Right lobe of liver (tissue), 6 donors: ENCODE results near the gene CHL1. TPM values are rescaled to one million over a fixed set of nuclear protein-coding genes. Genes with fewer than 3 reads are reported as not detected.

Experiments used
- ATAC-seq, 4 donors: fragments of 200-7000 bp; cut with Tn5 transposase; one replicate each; pipeline ENCODE4 v1.9.1; 2020; ENCODE audit warnings: mild to moderate bottlenecking in 4 of 4, moderate library complexity in 4 of 4
- DNase-seq, 3 donors: peaks; one replicate each; pipeline ENCODE4 v3.0.0-alpha.2; 2020
- H3K27ac ChIP-seq, 3 donors: fragments of 200-600 bp; one replicate each; pipeline ENCODE4 v1.8.0; 2022
- H3K27me3 ChIP-seq, 2 donors: fragments of 200-600 bp; one replicate each; pipeline ENCODE4 v1.8.0; 2022
- H3K36me3 ChIP-seq, 4 donors: fragments of 200-600 bp; sonication (generic) in 1 of 4; one replicate each; pipeline versions ENCODE4 v1.5.1 to v1.8.0; 2017 to 2022; ENCODE audit warnings: control low read depth in 1 of 4
- H3K4me1 ChIP-seq, 4 donors: fragments of 200-600 bp; sonication (generic) in 1 of 4; one replicate each; pipeline versions ENCODE4 v1.5.1 to v1.8.0; 2017 to 2022; ENCODE audit warnings: control low read depth in 1 of 4
- H3K4me3 ChIP-seq, 3 donors: fragments of 200-600 bp; one replicate each; pipeline ENCODE4 v1.8.0; 2022
- H3K9me3 ChIP-seq, 4 donors: fragments of 200-600 bp; sonication (generic) in 1 of 4; one replicate each; pipeline versions ENCODE4 v1.5.1 to v1.8.0; 2017 to 2022; ENCODE audit warnings: control low read depth in 1 of 4
- POLR2A ChIP-seq: fragments of 450-650 bp; IDR thresholded peaks from one replicate; pipeline ENCODE4 v1.6.1; 2017; ENCODE audit warnings: antibody characterized with exemption, mild to moderate bottlenecking
- WGBS: methylation state at CpG from one replicate; pipeline ENCODE4 v1.1.6; 2018; ENCODE audit warnings: low coverage, low lambda C conversion rate; ENCODE audit not compliant: insufficient coverage; ENCODE audit errors: missing lambda C conversion rate; 5-methylcytosine and 5-hydroxymethylcytosine counted together
- intact Hi-C, 2 donors: fragments of 100-400 bp; cut with DNase I; formaldehyde crosslinking; loops; one replicate each; pipeline versions ENCODE4 v1.11.2 to v1.14.1; 2022
- total RNA-seq, 6 experiments: library from RNA; depleted of rRNA in 2 of 6; stranded (reverse); fragments of >200 nt in 2 of 6; fragmentation: NEBNext Ultra II Directional in 3 of 6; extraction: Animal tissue kit (Norgen Biotek cat#: 25700) in 3 of 6; gene quantifications; one replicate each; pipeline versions ENCODE4 v1.1.0 to v1.2.4, GENCODE V29; 2016 to 2023
- TF ChIP-seq, protein P1 (sequence below), 4 donors: fragments of 200-600 bp in 3 of 4; fragments of 450-650 bp in 1 of 4; IDR thresholded peaks; one replicate each; pipeline versions ENCODE4 v1.5.1 to v1.8.0; 2016 to 2022; ENCODE audit warnings: antibody characterized with exemption in 4 of 4, mild to moderate bottlenecking in 2 of 4
- donor health status: DM: no; HTN: yes; CAD: no.
- donor health status: DM: no; HTN: no; CAD: no.
- donor health status: DM: no; HTN: no; CAD: no.
- donor health status: DM: no; HTN: yes; CAD: no.
- donor health status: DM: no; HTN: yes; CAD: no.

The CHL1 gene
- total RNA-seq, 6 experiments from 2014 or later = 0.06 to 1.1 (median 0.86) TPM

DNA sequence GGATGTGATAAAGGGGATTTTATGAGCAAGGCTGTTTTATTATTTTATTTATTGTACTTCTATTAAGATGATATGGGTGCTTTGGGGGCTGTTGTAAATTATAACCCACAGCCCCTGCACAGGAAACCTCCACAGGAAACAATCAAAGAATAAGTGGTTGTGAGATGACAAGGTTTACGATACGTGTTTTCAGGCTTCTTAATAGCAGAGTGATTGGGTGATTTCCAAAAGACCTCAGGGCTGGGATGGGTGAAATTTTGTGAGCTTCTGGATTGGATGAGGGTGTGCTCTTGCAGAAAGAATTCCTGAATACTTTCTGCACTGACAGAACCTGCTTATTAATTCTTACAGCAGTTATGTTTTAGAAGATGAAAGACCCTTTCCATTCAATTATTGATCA, 21.4 kb downstream of the CHL1 start:
- H3K36me3 ChIP-seq = no peaks in the 10 kb centered on the region
- H3K9me3 ChIP-seq = no peaks in the 10 kb centered on the region
- H3K27me3 ChIP-seq = no peaks in the 10 kb centered on the region
- intact Hi-C loops = no loop called here
- H3K4me1 ChIP-seq = no peaks in the 10 kb centered on the region
- H3K27ac ChIP-seq = no peak overlapping the region
- no peak overlapping the region for H3K4me3 ChIP-seq
- DNase-seq = no peak
- WGBS = 39% methylated on average over 2 of the region's 2 CpGs
- TF ChIP-seq, protein P1, sequence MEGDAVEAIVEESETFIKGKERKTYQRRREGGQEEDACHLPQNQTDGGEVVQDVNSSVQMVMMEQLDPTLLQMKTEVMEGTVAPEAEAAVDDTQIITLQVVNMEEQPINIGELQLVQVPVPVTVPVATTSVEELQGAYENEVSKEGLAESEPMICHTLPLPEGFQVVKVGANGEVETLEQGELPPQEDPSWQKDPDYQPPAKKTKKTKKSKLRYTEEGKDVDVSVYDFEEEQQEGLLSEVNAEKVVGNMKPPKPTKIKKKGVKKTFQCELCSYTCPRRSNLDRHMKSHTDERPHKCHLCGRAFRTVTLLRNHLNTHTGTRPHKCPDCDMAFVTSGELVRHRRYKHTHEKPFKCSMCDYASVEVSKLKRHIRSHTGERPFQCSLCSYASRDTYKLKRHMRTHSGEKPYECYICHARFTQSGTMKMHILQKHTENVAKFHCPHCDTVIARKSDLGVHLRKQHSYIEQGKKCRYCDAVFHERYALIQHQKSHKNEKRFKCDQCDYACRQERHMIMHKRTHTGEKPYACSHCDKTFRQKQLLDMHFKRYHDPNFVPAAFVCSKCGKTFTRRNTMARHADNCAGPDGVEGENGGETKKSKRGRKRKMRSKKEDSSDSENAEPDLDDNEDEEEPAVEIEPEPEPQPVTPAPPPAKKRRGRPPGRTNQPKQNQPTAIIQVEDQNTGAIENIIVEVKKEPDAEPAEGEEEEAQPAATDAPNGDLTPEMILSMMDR (IDR thresholded peaks at IDR 0.05) = no peak
- TF ChIP-seq POLR2A = no peak
- ATAC-seq = no peak

DNA sequence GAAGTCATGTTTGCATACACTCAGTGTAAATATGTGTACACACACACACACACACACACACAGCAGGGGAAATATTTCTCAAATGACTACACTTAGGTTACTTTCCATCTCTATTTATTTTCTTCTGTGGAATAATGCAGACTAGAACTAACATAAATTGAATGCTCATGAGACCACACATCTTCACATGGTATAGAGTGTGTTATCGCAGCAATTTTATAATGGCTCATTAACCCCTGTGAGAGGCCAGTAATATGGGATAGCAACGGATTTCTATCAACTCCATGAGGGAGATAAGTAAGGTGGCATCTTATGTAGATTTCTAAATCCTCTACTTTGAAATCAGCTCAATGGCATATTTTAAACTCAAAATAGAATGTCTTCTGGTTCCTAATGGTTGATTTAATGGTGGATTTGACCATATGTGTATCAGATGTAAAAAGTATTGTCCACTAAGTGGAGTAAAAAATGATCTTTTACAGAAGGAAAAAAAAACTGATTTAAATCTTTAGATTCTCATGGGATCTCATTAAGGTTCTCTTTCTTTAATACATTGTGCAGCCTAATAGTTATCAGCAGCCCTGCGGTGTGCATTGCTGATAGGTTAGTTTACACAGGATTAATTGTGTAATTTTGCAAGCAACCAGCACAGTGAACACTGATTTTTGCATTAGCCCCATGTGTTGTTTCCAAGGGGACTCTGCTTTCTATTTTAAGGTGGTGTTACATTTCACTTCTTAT, 32.0 kb downstream of the CHL1 start:
- Histone ChIP-seq H3K36me3 (no peaks in the 10 kb centered on the region), H3K27ac (no peak overlapping the region), H3K27me3 (no peaks in the 10 kb centered on the region), H3K9me3 (no peaks in the 10 kb centered on the region), H3K4me3 (no peak overlapping the region), H3K4me1 (no peaks in the 10 kb centered on the region)
- 44% methylated on average over 3 of the region's 3 CpGs for WGBS
- DNase-seq = no peak
- no peak for ATAC-seq
- TF ChIP-seq, protein P1 (IDR thresholded peaks at IDR 0.05) = no peak
- TF ChIP-seq POLR2A = no peak
- intact Hi-C loops = no loop called here

DNA sequence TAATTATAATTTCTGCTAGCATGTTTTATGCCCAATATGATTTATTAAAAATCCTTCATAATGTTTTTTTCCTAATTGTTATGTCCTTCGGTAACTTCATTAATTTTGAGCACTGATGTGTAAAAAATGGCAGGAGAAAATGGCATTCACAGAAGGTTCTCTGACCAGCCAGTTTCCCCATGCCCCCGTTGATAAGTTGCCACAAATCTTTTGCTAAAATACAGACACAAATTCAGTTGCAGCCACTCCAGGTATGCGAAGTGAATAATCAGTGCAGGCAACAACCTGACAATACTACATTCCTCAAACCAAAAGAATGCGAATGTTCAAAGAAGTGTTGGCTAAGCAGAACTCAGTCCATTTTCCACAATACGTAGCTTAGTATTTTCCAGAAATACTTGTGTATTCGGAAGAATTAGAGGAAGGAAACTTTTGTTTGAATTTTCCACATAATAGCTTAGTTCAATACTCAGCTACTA, 32.7 kb downstream of the CHL1 start:
- H3K4me3 ChIP-seq = no peak overlapping the region
- no peak overlapping the region for H3K27ac ChIP-seq
- 44% methylated on average over 6 of the region's 6 CpGs for WGBS
- ATAC-seq = no peak
- H3K27me3 ChIP-seq = no peaks in the 10 kb centered on the region
- intact Hi-C loops = no loop called here
- no peak for TF ChIP-seq POLR2A
- TF ChIP-seq, protein P1 (IDR thresholded peaks at IDR 0.05) = no peak
- no peaks in the 10 kb centered on the region for H3K9me3 ChIP-seq
- no peak for DNase-seq
- no peaks in the 10 kb centered on the region for H3K4me1 ChIP-seq
- H3K36me3 ChIP-seq = no peaks in the 10 kb centered on the region

DNA sequence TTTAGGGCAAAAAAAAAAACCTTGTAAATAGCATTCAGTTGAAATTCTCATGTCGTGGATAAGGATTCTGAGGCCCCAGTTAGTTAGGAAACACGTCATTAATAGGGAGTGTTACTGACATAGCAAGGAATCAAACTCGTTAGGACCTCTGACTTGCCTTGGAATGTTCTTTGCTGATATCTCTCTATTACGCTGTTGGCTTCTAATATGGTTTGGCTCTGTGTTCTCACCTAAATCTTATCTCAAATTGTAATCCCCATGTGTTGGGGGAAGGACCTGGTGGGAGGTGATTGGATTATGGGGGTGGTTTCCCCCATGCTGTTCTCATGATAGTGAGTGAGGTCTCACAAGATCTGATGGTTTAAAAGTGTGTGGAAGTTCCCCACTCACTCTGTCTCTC, 40.3 kb downstream of the CHL1 start:
- DNase-seq (no peak), ATAC-seq (no peak)
- no peaks in the 10 kb centered on the region for H3K9me3 ChIP-seq
- H3K27me3 ChIP-seq = no peaks in the 10 kb centered on the region
- intact Hi-C loops = no loop called here
- WGBS = 24% methylated on average over 4 of the region's 4 CpGs
- TF ChIP-seq, protein P1 (IDR thresholded peaks at IDR 0.05) = no peak
- TF ChIP-seq POLR2A = no peak
- H3K4me1 ChIP-seq = no peaks in the 10 kb centered on the region
- no peaks in the 10 kb centered on the region for H3K36me3 ChIP-seq
- no peak overlapping the region for H3K27ac ChIP-seq
- H3K4me3 ChIP-seq = no peak overlapping the region
